GM18519 (cell line): ENCODE results near the gene CCDC86.

Source experiments
- ATAC-seq: cut with Tn5 transposase; IDR thresholded peaks from one replicate; pipeline ENCODE4 v1.9.1; 2021; ENCODE audit warnings: mild to moderate bottlenecking, moderate library complexity; ENCODE audit not compliant: unreplicated experiment, low FRiP score

The CCDC86 gene

GRCh38 chr11:60852117-60852981 lies 10.4 kb downstream of the CCDC86 start:
- no peak for ATAC-seq

DNA sequence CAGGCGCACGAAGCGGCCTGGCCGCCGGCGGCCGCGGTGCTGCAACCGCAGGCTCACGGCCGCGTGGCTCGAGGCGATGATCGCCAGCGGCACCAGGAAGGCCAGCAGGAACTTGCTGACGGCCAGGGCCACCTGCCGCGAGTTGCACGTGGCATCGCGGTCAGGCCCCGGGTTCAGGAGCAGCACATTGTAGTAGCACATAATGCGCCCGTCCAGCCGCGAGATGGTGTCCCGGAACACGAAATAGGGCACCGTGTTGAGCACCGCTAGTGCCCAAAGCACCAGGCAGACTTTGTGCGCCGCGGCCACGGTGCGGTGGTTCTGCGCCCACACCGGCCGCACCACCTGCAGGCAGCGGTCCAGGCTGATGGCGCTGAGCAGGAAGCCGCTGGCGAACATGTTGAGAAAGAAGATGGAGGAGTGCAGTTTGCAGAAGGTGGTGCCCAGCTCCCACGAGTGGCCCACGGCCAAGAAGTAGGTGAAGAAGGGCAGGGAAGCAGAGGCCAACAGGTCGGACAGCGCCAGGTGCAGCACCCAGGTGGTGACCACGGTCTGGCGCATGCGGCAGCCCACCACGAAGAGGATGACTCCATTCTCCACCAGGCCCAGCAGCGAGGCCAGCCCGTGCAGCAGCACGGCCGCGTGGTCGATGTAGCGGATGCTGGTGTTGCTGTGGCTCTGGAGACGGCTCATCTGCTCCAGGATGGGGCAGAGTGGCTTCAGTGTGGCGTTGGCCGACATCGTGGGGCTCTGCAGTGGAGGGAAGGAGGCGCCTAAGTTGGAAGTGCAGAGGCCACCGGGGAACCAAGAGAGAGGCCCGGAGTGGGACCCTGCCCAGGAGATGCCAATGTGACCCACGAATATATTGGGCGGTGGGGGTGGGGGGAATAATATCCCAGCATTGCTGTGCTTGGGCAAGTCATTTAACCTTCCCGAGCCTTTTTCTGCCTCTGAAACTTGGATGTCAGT lies 11.4 kb downstream of the CCDC86 start:
- no peak for ATAC-seq

DNA sequence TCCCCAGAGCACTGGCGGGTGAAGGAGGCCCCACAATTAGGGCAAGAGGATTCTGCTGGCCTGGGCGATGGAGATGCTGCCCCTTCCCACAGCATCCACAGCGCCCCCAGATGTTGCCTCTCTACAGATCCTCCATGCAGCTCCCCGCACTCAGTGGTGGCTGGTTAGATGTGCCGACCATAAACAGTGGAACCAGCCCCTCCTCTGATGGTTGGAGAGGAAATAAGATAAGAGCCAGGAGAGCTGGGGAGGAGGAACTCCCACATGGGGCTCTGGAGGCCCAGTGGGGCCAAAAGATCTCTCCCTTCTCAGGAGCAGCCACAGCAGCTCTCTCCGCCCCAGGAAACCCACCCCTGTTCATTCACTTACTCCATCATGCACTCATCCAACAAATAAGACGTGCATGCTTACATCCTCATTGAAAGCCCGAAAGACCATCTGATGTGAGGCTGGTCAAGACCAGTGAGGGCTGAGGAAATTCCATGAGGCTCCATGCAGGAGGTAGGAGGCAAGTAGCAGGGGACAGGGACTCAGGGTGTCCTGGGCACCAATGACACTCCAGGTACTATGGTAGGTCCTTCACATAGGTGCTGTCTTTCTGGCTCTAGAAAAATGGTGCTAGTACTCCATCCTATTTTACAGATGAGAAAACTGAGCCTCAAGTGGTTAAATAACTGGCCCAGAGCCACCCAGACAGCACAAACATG lies 12.4 kb downstream of the CCDC86 start:
- ATAC-seq, result no peak

DNA sequence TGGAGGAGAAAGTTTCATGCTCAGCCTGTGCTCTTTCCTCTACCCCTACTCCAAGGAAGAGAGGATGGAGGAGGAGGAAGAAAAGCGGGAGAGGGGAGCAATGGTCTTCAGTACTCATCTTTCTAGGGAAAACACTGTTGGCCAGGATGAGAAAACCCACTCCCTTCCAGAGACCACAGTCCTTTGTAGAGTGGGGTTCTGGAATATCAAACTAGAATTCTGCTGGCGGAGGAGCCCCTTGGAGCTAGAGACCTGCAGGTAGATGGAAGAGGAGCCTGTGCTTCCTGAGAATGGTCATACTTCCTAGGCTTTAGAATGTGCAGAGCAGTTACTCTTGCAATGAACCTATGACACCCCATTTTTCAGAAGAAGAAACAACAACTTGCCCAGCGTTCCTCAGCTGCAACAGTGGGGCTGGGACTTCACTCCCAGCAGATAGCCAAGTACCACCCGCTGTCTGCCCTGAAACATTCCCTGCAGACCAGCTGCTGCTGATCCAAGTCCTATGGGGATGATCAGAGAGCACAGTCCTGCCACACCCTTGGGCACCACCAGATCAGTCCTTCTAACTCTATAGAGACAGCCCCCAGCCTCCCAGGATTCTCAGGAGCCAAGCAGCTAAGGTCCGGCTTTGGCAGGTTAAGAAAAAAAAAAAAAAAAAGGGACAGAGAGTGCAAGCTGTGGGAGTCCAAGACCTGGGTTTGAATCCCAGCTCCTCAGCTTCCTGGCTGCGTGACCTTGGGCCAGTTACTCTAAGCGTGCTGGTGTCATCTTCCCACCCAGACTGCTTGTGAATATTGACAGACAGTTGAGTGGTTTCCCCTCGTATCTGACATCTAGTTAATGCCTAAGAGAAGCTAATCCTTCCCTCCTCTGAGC lies 13.2 kb downstream of the CCDC86 start:
- no peak for ATAC-seq

GRCh38 chr11:60855726-60856633 lies 14.1 kb downstream of the CCDC86 start, which contains the start of gene PTGDR2:
Gene PTGDR2, minus strand, starts transcription at chr11:60855950. Its CDS starts 2,228 bp downstream, at chr11:60853722.
- no peak for ATAC-seq

DNA sequence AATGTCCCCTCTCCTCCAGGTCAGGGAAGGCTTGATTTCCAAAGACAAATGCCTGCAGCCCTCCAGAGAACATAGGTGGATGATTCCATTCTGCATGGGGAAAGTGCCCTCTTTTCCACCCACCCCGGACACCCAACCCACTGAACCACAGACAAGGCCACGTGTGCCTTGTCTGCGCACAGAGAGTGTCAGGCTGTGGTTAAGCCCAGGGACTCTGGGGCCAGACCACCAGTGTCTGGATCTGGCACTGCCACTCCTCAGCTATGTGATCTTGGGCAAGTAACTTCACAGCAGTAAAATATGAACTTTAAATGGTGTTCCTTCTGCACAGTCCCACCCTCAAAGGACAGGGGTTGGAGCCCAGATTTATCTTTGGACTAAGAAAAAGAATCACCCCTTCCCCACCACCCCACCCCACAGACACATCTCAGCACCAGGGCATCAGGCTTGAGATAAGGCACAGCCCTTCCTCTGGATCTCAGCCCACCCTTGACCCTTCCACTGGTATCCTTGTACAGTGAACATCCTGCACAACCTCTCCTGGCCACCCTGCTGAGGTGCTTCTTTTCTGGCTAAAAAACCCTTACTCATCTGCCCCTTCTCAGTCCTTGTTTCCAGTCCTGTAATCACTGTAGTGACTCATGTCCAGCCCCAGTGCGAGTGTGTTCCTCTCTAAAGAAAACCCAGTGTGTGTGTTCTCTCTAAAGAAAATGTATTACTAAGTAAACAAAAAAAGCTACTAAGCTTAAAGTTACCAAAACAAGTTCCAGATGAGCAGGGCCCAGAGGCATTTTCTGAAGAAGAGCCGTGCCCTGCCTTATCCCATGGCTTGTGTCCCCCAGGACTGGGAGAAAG lies 15.7 kb downstream of the CCDC86 start:
- no peak for ATAC-seq

GRCh38 chr11:60858236-60858635 lies 16.3 kb downstream of the CCDC86 start:
- ATAC-seq, result no peak

- ATAC-seq, result no peak
These were observed 17.0 kb downstream of the CCDC86 start for GRCh38 chr11:60858731-60859464.

GRCh38 chr11:60859616-60860250 lies 17.8 kb downstream of the CCDC86 start:
- ATAC-seq, result no peak

DNA sequence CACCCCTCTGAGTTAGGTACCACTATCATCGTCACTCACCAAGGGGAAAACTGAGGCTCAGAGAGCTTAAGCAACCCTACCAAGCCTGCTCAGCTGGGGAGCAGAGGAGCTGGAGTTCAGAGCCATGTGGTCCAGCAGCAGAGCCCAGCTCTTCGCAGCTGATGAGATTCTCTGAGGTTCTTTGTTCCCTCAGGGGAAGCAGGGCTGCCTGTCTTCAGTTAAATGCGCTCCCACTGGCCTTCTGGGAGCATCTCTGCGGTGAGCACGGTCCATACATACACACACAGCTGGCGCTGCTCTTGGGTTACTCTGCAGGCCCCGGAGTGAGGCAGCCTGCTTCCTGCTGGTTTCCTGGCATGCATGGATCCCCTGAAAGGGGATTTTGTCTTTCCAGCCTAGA lies 19.0 kb downstream of the CCDC86 start:
- no peak for ATAC-seq

DNA sequence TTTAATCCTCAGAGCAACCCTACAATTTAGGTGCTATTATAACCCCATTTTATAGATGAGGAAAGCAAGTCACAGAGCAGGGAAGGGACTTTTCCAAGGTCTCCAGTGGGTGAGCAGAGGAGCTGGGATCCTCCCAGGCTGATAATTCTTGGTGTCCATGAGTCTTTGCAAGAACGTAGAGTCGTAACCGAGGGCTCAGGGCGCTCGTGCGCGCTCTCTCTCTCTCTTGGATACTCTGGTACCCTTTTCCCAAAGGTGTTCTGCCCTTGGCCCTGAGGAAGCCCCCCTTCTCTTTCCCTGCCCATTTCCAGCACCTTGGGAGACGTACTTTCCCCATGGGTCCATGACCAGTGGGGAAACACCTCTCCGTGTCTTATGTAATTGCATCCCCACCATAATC lies 20.3 kb downstream of the CCDC86 start:
- no peak for ATAC-seq

DNA sequence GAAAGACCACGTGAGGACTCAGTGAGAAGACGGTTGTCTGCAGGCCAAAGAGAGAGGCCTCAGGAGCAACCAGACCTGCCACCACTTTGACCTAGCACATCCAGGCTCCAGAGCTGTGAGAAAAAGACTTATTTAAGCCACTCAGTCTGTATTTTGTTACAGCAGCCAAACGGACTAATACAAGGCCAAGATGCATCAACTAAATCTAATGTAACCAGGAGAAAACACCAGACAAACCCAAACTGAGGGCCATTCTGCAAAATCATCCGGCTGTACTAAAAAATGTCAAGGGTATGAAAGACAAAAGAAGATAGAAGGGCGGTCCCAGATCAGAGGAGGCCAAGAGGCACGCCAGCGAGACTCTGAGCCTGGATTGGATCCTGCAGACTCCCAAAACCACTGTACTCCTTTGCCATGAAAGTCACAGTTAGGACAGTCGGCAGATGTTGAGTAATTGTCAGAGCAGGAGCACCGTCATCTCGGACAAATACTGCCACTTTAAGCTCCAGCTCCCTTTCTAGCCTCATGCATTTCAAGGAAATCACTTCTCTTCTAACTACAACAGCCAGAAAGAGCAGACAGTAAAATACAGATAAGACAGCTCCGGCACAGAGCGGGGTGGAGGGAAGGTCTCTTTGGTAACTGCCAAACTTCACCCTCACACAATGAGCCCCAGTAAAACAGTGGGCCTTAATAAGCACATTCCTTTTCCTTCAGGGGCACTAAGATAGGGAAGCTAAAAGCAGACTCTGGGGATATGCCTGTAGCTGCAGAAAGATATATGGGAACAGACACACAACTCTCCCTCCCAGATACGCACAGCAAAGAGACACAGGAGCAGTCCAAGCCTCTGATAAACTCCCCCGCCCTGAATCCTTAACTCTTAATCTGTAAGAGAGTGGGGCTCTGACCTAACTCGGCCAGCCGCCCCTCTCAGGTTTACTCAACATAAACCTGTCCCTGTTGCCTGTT lies 21.9 kb downstream of the CCDC86 start:
- no peak for ATAC-seq

DNA sequence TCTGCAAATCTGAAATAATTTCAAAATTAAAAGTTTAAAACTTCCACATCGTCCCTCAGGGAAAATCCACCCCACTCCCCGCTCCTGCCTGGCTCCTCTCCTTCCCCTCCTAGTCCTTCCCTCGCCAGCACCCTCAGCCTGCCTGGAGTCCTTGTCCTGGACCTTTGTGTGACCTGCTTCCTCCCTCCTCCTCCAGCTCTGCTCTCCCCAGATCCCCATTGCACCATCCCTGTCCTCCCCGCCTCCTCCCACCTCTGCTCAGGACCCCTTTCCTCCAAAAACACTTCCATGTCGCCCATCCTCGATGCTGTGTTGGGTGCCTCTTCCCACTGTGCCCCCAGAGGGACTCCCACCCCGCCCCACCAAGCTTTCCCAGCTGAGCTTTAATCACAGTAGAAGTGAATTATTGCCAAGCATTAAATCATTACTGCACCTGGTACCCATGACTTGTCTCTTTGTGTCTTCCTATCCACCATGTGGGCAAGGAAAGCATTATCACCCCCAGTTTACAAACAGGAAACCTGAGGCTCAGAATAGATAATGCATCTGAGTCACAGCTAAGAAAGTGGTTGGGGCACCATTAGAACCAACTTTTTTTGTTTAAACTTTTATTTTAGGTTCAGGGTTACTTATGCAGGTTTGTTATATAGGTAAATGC lies 23.1 kb downstream of the CCDC86 start:
- ATAC-seq, result no peak

DNA sequence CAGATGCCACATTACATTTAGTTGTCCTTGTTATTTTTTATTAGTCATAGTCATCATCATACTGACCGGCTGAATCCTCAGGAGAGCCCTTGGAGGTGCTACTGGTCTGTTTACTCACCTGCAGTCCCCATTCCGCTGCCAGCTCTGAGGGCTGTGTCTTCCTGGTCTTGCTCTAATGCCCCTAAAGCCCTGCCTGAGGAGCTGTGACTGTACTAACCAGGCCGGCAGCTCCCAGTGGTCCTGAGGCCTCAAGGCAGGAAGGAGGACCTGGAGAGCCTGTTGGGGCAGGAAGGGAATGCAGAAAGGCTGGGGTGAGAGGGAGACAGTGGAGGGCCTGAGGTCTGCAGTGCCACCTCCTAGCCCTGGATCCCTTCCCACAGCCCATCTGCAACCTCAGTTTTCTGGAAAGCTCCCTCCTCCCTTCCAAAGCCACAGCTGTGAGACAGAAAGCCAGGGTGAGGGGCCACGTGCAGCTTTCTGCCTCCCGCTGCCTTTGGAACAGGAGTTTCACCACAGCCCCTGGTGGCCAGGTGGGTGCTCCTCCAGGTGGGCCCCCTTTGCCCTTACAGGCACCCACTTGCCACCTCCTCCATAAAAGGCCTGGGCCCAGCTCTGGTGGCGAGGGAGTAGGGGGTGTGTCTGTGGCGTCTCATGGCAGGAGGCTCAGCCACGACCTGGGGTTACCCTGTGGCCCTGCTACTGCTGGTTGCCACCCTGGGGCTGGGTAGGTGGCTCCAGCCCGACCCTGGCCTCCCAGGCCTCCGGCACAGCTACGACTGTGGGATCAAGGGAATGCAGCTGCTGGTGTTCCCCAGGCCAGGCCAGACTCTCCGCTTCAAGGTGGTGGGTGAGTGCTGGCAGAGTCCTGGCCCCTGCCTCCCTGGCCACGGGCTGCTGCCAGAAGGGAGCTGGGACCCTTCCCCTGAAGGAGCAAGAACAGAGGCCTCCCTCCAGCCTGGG lies 25.3 kb downstream of the CCDC86 start, which contains the start of gene ZP1:
TSS of gene ZP1 (plus strand) at position 632 of the 960 bp plus-strand sequence. CDS start at position 652, 20 bp downstream.
- ATAC-seq, result no peak
